Activated naive CD4-positive, alpha-beta T cell treated with anti-CD3 and anti-CD28 coated beads, Interleukin-2, amount 50 U/mL, for 72 hours (primary cell): ENCODE measurements around the gene SSTR5. TPM values are rescaled to one million over a fixed set of nuclear protein-coding genes. Genes with fewer than 3 reads are reported as not detected.
A peak's percentile ranks its signal among the peaks of the same experiment; 100 is the strongest.

Experiments
- ATAC-seq, 2 donors: fragments of 150-1000 bp; cut with Tn5 transposase; 2 replicates each; pipeline ENCODE4 v1.10.0; 2021; ENCODE audit warnings: mild to moderate bottlenecking in 2 of 2, moderate library complexity in 2 of 2
- DNase-seq, 2 donors: peaks; one replicate each; pipeline ENCODE4 v3.0.0; 2021 to 2022; ENCODE audit warnings: low spot score in 2 of 2
- H3K27ac Mint-ChIP-seq, 2 donors: one replicate each; pipeline ENCODE4 v1.8.0; 2022; ENCODE audit warnings: mild to moderate bottlenecking in 2 of 2, mixed read lengths in 2 of 2
- H3K36me3 Mint-ChIP-seq, 2 donors: one replicate each; pipeline ENCODE4 v1.8.0; 2022; ENCODE audit warnings: mixed read lengths in 2 of 2
- H3K9me3 Mint-ChIP-seq, 2 donors: one replicate each; pipeline ENCODE4 v1.8.0; 2022; ENCODE audit warnings: mixed read lengths in 2 of 2
- total RNA-seq, 2 donors: library from RNA; stranded (reverse); gene quantifications; one replicate each; pipeline ENCODE4 v1.2.3, GENCODE V29; 2022

Gene SSTR5
- total RNA-seq, 2 donors from 2014 or later: not detected

GRCh38 chr16:1061769-1062505 lies 10.6 kb upstream of the SSTR5 start:
- ATAC-seq: no peak
- peaks cover 0 to 4% of the 10 kb centered on the region in 2 donors for H3K9me3 Mint-ChIP-seq

DNA sequence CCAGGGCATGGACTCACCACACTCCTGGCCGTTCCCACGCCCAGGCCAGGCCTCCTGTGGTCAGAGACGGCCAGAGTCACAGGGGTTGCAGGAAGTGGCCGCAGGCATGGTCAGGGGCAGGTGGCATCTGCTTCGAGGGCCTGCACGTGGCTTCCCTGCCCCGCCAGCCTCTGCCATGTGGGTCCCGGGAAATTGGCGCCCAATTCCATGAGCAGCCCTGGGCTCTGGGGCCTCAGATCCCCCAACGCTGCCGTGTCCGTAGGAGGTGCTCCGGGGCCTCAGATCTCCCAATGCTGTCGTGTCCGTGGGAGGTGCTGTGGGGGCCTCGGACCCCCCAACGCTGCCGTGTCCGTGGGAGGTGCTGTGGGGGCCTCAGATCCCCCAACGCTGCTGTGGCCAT lies 9.7 kb upstream of the SSTR5 start:
- ATAC-seq: no peak
- no peak for DNase-seq
- Mint-ChIP-seq H3K27ac (no peak overlapping the region), H3K9me3 (peaks cover 0 to 4% of the 10 kb centered on the region in 2 donors), H3K36me3 (peaks cover 0 to 4% of the 10 kb centered on the region in 2 donors)

More at GRCh38 chr16:1061769-1062505, 10.6 kb upstream of the SSTR5 start:
- Mint-ChIP-seq H3K36me3 (peaks cover 0 to 4% of the 10 kb centered on the region in 2 donors), H3K27ac (no peak overlapping the region)
- no peak for DNase-seq

DNA sequence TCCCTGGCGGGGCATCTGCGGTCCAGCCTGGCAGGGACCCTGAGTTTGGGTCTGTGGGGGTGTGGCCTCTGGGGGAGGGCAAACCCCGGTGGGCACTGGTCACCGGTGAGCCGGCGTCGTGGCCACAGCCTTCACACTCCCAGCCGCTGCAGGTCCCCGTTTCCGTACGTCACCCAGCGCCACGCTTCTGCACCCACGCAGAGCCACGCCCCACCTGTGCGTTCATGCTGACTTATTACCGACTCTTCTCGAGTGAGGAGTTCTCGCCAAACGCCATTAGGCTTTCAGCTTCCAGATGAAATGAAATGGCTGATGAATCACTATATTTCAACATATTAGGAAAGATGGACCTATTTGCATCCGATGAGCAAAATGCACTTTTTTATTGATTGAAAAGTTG lies 8.8 kb upstream of the SSTR5 start:
- Mint-ChIP-seq H3K9me3 (peaks cover 0 to 4% of the 10 kb centered on the region in 2 donors), H3K36me3 (peaks cover 0 to 4% of the 10 kb centered on the region in 2 donors), H3K27ac (no peak overlapping the region)
- DNase-seq (no peak), ATAC-seq (no peak)

DNA sequence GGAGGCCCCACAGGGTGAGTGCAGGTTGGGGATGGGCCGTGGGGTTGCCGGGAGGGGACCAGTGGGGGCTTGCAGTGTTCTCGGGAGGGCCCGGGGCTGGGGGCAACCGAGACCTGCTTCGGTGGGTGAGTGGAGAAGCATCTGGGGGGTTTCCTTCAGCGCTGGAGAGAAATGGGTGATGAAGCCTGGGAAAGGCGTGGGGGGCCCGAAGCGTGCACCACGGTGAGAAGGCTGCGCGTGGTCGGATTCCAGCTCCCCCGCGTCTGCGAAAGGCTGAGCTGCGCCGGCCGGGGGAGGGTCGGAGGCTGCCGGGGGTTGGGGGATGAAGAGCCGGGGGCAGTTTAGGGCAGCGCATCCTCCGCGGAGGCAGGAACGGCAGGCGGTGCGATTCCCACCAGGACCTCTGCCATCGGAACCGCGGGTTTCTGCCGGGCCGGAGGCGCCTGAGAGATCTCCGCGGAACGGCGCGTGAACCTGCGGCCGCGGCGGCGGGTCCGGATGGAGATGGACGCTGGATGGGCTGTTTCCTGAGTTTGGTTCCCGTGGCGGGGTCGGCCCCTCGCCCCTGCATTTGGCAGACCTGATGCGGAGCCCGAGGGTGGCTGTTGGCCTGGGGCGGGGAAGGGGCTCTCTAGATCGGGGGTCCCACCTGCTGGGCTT lies 6.9 kb upstream of the SSTR5 start:
- ATAC-seq (no peak), DNase-seq (no peak)
- Mint-ChIP-seq H3K9me3 (no peaks in the 10 kb centered on the region), H3K36me3 (no peaks in the 10 kb centered on the region), H3K27ac (no peak overlapping the region)

- H3K27ac Mint-ChIP-seq: no peak overlapping the region
- H3K9me3 Mint-ChIP-seq: no peaks in the 10 kb centered on the region
- no peak for DNase-seq
- no peaks in the 10 kb centered on the region for H3K36me3 Mint-ChIP-seq
- no peak for ATAC-seq
These were observed 5.9 kb upstream of the SSTR5 start for GRCh38 chr16:1066584-1067172.

GRCh38 chr16:1067629-1068028 lies 4.9 kb upstream of the SSTR5 start:
- peak overlapping the region; percentile 74 to 98 for H3K27ac Mint-ChIP-seq
- no peaks in the 10 kb centered on the region for H3K9me3 Mint-ChIP-seq
- no peaks in the 10 kb centered on the region for H3K36me3 Mint-ChIP-seq
- DNase-seq: no peak
- no peak for ATAC-seq

GRCh38 chr16:1068451-1068850 lies 4.1 kb upstream of the SSTR5 start:
- Mint-ChIP-seq H3K36me3 (no peaks in the 10 kb centered on the region), H3K27ac (no peak overlapping the region), H3K9me3 (no peaks in the 10 kb centered on the region)
- DNase-seq (no peak), ATAC-seq (no peak)

GRCh38 chr16:1069154-1069553 lies 3.4 kb upstream of the SSTR5 start:
- no peaks in the 10 kb centered on the region for H3K36me3 Mint-ChIP-seq
- ATAC-seq: peak; percentile 37 to 53
- H3K9me3 Mint-ChIP-seq: no peaks in the 10 kb centered on the region
- DNase-seq: no peak
- no peak overlapping the region for H3K27ac Mint-ChIP-seq

GRCh38 chr16:1070084-1070863 lies 2.3 kb upstream of the SSTR5 start:
- DNase-seq (no peak), ATAC-seq (no peak)
- H3K36me3 Mint-ChIP-seq: no peaks in the 10 kb centered on the region
- H3K27ac Mint-ChIP-seq: no peak overlapping the region
- H3K9me3 Mint-ChIP-seq: no peaks in the 10 kb centered on the region

- Mint-ChIP-seq H3K27ac (no peak overlapping the region), H3K9me3 (no peaks in the 10 kb centered on the region), H3K36me3 (no peaks in the 10 kb centered on the region)
- ATAC-seq (no peak), DNase-seq (no peak)
These were observed 1.6 kb upstream of the SSTR5 start for GRCh38 chr16:1070864-1071408.

DNA sequence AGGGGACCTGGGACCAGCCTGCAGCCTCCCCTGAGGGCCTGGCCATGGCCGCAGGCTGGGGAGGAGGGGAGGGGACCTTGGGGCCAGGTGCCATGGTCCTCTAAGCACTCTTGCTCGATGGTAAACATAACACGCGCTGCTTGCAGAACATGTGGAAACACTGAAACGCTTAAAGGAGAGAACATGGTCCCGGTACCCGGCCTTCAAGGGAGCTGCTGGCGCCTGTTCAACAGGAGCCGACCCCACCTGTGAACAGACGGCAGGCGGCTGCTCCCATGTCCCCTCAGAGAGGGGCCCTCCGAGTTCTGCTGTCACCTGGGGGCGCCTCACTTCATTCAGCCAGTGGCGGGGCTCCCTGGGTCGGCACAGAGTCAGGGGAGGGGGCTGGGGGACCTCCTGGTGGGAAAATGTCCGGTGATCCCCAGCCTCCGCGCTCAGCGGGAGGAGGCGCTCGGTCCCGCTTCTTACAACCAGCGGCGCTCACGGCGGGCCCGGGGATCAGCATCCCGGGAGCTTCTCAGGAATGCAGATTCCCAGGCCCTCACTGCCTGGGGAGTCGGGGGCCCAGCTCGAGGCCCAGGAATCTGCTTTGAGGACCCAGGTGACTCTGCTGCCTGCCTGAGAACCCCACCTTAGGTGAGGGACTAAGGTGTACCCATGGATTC lies 854 bp upstream of the SSTR5 start:
- Mint-ChIP-seq H3K9me3 (no peaks in the 10 kb centered on the region), H3K27ac (no peak overlapping the region), H3K36me3 (no peaks in the 10 kb centered on the region)
- ATAC-seq (no peak), DNase-seq (no peak)

DNA sequence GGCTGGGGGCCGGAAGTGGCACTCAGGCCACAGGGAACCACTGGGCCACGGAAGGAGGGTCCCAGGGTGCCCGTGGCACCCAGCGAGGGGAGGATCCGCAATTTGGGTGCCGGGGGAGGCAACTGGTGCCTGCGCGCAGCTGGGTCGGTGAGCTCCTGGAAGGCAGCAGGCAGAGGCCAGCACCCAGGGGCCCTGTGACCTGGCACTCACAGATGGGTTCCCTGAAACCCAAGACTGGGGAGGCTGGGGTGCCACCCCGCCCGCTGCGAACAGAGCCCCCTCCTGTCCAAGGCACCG lies 663 bp downstream of the SSTR5 start:
- ATAC-seq (no peak), DNase-seq (no peak)
- no peak overlapping the region for H3K27ac Mint-ChIP-seq

DNA sequence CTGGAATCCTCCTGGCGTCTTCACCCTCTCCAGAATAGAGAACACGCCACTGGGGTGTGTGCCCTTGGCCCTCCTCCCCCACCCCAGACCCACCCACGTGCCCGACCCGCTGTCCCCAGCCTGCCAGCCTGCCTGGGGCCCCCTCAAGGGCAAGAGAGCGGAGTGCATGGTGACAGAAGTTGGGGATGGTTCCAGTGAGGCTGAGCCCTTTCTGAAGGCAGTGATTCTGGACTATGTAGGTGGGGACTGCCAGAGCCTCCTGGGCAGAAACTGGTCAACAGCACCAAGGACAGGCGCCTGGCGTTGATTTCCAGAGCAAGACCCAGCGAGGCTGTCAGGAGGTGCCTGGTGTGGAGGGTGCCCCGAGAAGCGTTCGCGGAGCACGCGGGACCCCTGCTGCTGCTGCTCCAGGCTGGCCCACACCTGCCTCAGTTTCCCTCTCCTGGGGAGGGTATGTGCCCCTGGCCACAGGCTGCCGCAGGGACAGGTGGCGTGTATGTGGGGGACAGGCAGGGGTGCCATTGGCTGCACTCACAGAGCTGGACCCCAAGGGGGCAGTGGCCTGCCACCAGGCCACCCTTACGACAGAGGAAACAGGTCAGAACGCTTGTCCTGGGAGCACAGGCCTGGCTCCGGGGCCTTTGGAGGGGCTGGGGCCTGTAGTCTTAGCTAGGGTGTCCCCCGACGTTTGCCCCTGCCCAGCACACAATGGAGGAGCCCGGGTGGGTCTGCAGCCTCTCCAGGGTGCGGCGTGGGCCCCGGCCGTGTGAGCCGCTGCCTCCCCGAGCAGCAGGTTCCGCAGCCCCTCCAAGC lies 1.2 kb downstream of the SSTR5 start:
- no peak overlapping the region for H3K27ac Mint-ChIP-seq
- no peaks in the 10 kb centered on the region for H3K36me3 Mint-ChIP-seq
- ATAC-seq: no peak
- no peaks in the 10 kb centered on the region for H3K9me3 Mint-ChIP-seq
- no peak for DNase-seq

More for the DNA sequence above, 663 bp downstream of the SSTR5 start:
- Mint-ChIP-seq H3K36me3 (no peaks in the 10 kb centered on the region), H3K9me3 (no peaks in the 10 kb centered on the region)

DNA sequence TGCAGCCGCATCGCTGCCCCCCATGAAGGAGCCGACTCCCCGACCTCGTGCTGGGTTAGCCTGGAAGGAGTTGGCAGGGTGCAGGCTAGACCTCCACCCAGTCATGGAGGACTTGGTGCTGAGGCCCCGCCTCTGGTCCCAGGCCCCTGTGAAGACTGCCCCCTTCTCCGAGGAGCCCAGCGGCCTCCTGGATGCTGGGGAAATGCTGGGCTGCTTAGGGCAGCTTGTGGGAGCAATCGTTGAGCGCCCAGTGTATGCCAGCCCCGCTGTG lies 1.8 kb downstream of the SSTR5 start:
- no peak for DNase-seq
- Mint-ChIP-seq H3K27ac (no peak overlapping the region), H3K36me3 (no peaks in the 10 kb centered on the region), H3K9me3 (no peaks in the 10 kb centered on the region)
- no peak for ATAC-seq

DNA sequence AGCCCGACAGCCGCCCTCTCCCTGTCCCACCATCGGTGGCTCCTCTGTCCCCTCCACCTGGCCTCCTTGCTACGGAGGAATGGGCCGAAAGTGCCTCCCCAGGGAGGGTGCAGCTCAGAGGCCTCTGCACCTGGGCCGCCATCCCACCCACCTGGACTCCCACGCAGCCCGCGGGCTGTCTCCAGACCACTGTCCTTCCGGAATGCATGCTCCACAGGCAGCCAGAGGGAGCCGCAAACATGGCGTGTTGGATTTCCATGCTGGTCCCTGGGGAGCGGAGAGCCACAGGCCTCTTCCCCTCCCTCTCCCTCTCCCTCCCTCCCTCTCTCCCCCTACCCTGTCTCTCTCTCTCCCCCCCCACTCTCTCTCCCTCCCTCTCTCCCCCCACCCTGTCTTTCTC lies 3.0 kb downstream of the SSTR5 start:
- ATAC-seq (no peak), DNase-seq (no peak)
- H3K36me3 Mint-ChIP-seq: no peaks in the 10 kb centered on the region
- H3K9me3 Mint-ChIP-seq: no peaks in the 10 kb centered on the region
- H3K27ac Mint-ChIP-seq: no peak overlapping the region
